Measurements from ENCODE around the gene L3MBTL2.
"Not testable (repeated sequence)": the region's sequence is repeated elsewhere in the genome, so short reads cannot be mapped to it uniquely, and the experiment has no call there.

The L3MBTL2 gene

GRCh38 chr22:41204992-41205900 is at the start of gene L3MBTL2:
Gene L3MBTL2 (plus strand): TSS chr22:41205312. CDS start chr22:41205363, 51 bp downstream.
- DNase-seq, result peak; percentile 99

GRCh38 chr22:41157083-41157482 is 48.0 kb upstream of the L3MBTL2 start:
- DNase-seq, result no peak
- ATAC-seq, result no peak

More at GRCh38 chr22:41204992-41205900, at the start of gene L3MBTL2:
- peak; percentile 100 for ATAC-seq

- ATAC-seq, result no peak
- DNase-seq, result no peak
Observed at GRCh38 chr22:41169157-41169556, 36.0 kb upstream of the L3MBTL2 start.

GRCh38 chr22:41171996-41172395 is 33.1 kb upstream of the L3MBTL2 start:
- ATAC-seq, result no peak

GRCh38 chr22:41175546-41175945 is 29.6 kb upstream of the L3MBTL2 start:
- ATAC-seq, result no peak
- DNase-seq, result no peak

More at GRCh38 chr22:41171996-41172395, 33.1 kb upstream of the L3MBTL2 start:
- DNase-seq, result no peak

- no peak for ATAC-seq
Observed at GRCh38 chr22:41177040-41177621, 28.0 kb upstream of the L3MBTL2 start.

GRCh38 chr22:41177622-41178424 is 27.3 kb upstream of the L3MBTL2 start:
- ATAC-seq (no peak), DNase-seq (no peak)

More at GRCh38 chr22:41177040-41177621, 28.0 kb upstream of the L3MBTL2 start:
- DNase-seq, result no peak

- ATAC-seq (no peak), DNase-seq (no peak)
Observed at GRCh38 chr22:41178425-41178975, 26.6 kb upstream of the L3MBTL2 start.

- not testable (repeated sequence) for ATAC-seq, DNase-seq
Observed at GRCh38 chr22:41180362-41180761, 24.8 kb upstream of the L3MBTL2 start.

GRCh38 chr22:41180926-41181325 is 24.2 kb upstream of the L3MBTL2 start:
- ATAC-seq, result no peak

GRCh38 chr22:41181349-41182241 is 23.5 kb upstream of the L3MBTL2 start:
- DNase-seq, result no peak
- ATAC-seq, result no peak

More at GRCh38 chr22:41180926-41181325, 24.2 kb upstream of the L3MBTL2 start:
- DNase-seq, result no peak

GRCh38 chr22:41184679-41185078 is 20.4 kb upstream of the L3MBTL2 start:
- ATAC-seq, result no peak
- DNase-seq, result no peak

- DNase-seq, result no peak
- no peak for ATAC-seq
Observed at GRCh38 chr22:41191467-41191866, 13.6 kb upstream of the L3MBTL2 start.

GRCh38 chr22:41193829-41194228 is 11.3 kb upstream of the L3MBTL2 start:
- no peak for ATAC-seq
- no peak for DNase-seq

GRCh38 chr22:41197038-41197972 is 7.8 kb upstream of the L3MBTL2 start:
- DNase-seq (peak; percentile 90), ATAC-seq (peak; percentile 87)

GRCh38 chr22:41198027-41198580 is 7.0 kb upstream of the L3MBTL2 start:
- ATAC-seq (peak; percentile 55), DNase-seq (peak; percentile 67)

- no peak for DNase-seq
- no peak for ATAC-seq
Observed at GRCh38 chr22:41201141-41201540, 4.0 kb upstream of the L3MBTL2 start.

- ATAC-seq, result no peak
- no peak for DNase-seq
Observed at GRCh38 chr22:41203118-41203517, 2.0 kb upstream of the L3MBTL2 start.

GRCh38 chr22:41204066-41204465 is 1.0 kb upstream of the L3MBTL2 start:
- DNase-seq, result no peak
- no peak for ATAC-seq

GRCh38 chr22:41206719-41207118 is 1.6 kb downstream of the L3MBTL2 start:
- ATAC-seq (no peak), DNase-seq (no peak)

All from stimulated activated naive CD8-positive, alpha-beta T cell treated with anti-CD3 and anti-CD28 coated beads, Interleukin-15, Interleukin-2, amounts not matched to agents 100 U/mL and 50 U/mL, for 24 hours (primary cell).